ENCODE measurements around the gene ZAP70. TPM values are rescaled to one million over a fixed set of nuclear protein-coding genes. Genes with fewer than 3 reads are reported as not detected.

Gene ZAP70
- total RNA-seq, 4 donors from 2014 or later, result 2.3 to 3.3 (median 3.1) TPM

DNA sequence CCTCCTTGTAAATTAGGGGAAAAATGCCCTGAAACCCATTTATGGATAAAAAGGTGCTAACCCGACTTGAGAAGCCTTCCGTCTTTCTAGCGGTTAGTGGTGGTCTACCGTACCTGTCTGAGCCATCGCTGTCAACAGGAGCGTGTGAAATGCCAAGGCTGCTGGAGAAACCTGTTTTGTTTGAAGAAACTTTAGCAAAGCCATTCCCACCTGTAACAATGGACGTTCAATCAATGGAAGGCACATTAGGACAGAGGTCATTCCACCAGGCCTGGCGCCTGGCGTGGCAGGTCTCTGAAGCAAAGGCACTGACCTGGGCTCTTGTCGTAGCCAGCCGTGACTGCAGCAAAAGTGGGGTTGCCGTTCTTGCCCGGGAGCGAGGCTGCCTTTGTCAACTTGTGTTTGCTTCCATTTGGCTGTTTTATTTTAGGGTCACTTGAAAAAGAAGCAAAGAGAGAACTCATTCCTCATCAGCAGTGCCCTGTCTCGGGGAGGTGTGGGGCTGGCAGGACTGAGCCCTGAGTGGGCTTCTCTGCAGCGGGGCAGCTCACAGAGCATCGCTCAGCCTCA, 47.2 kb downstream of the ZAP70 start:
- TF ChIP-seq, protein P1, sequence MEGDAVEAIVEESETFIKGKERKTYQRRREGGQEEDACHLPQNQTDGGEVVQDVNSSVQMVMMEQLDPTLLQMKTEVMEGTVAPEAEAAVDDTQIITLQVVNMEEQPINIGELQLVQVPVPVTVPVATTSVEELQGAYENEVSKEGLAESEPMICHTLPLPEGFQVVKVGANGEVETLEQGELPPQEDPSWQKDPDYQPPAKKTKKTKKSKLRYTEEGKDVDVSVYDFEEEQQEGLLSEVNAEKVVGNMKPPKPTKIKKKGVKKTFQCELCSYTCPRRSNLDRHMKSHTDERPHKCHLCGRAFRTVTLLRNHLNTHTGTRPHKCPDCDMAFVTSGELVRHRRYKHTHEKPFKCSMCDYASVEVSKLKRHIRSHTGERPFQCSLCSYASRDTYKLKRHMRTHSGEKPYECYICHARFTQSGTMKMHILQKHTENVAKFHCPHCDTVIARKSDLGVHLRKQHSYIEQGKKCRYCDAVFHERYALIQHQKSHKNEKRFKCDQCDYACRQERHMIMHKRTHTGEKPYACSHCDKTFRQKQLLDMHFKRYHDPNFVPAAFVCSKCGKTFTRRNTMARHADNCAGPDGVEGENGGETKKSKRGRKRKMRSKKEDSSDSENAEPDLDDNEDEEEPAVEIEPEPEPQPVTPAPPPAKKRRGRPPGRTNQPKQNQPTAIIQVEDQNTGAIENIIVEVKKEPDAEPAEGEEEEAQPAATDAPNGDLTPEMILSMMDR (IDR thresholded peaks at IDR 0.05; ENCODE audit: low read depth), result no peak

DNA sequence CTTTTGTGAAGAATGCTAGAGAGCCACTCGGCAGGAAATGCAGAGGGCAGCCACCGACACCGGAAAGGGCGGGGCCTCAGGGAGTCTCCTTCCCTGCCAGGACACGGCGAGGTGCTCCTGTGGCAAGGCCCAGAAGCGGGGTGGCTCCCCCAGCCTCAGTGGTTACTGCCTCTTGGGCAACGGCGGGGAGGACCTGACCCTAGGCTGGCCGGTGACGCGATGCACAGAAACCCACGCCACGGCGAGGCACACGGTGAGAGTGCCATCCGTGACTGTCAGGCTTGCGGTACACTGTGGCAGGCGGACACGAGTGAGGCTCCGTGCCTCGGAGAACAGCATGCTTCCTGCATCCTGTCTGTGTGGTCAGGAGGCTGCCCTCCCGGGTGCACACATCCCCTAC, 47.8 kb downstream of the ZAP70 start:
- TF ChIP-seq, protein P1 (IDR thresholded peaks at IDR 0.05; ENCODE audit: low read depth), result no peak

DNA sequence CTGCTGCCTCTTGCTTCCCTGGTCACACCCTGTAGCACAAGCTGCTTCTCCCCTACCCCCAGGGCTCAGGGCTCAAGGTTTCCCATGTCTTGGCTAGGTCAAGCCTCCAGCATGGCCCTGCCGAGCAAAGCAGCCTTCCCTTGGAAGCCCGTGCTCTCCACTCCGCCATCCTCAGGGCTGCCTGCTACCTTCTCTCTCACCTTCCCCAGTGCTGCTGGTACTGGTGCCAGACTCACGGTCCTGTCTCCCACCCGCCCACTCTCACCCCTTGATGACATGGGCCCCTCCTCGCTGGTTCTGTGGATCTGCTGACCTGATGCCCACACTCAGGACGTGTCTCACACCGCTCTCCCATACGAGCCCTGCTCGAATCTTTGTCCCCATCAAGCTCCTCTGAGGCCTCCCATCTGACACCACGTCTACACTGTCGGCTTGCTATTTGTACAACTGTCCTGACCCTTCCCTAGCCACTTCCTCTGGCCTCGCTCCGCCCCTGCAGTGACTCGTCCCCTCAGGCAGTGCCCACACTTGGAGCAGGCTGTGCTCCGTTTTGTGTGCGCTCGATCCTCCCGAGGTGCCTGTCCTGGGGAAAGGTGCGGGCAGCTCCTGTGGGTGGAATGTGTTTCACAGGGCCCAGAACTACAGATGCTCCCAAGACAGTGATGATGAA, 49.9 kb downstream of the ZAP70 start:
- TF ChIP-seq, protein P1 (IDR thresholded peaks at IDR 0.05; ENCODE audit: low read depth), result no peak

DNA sequence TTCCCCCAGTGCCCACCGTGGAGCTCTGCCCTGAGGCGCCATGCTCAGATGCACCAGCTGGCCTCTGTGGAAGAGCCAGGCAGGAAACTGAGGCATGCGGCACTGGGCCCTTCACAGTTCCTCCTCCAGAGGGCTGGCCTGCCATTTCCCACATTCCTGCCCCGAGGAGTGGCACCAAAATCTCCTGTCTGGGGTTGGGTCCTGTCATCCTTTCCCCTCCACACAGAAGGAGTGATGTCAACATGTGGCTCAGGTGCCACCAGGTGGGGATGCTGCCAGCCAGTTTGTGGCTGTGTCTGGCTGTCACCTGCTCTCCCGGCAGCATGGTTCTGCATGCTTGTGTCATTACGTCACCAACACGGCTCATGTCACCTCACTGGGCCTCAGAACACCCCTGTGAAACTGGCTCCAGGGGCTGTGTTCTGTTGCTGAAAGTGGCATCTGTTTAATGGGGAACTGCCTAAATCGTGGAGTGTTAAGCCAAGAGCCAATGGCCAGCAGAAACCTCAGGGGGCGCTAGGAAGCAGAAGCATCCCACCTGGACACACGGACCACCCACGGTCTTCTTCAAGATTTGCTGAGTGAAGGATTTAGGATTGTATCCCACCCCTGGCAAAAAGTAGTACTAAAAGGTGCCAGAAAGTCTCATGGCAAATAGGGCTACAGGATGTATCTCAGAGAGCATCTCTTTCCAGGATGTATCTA, 51.3 kb downstream of the ZAP70 start:
- TF ChIP-seq, protein P1 (IDR thresholded peaks at IDR 0.05; ENCODE audit: low read depth), result no peak

DNA sequence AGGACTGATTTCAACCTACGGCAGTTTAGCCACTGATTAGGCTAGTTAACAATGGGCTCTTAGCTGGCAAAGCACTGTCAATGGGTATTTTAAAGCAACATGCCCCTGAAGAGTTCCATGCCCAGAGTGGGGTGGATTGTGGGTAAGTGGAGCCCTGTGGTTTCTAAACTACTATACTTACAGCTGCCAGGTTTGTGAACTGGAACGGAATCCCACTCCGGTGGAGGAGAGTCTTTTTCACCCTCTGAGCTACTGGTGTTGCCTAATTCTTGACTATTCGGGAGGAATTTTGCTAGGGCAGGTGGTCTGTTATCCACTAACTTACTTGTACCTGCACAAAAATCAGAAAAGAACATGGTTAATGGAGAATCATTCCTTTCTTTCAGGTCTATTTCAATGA, 52.6 kb downstream of the ZAP70 start:
- TF ChIP-seq, protein P1 (IDR thresholded peaks at IDR 0.05; ENCODE audit: low read depth), result no peak

DNA sequence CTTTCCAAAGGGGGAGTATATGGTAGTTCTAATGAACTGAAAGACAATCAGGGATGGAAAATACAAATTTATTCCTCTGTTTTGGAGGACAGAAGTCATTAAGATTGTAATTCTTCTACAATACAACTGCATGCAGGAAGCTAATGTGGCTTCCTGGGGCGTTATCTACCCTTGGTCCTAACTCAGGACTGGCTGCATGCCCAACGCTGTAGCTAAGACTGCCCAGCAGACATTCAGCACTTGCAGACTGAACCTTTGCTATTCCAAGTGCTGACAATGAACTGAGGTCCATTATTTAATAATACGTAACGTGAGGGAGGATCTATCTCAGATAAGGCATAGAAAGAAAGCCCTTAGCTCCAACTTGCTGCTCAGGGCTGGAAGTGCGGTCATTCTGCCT, 53.2 kb downstream of the ZAP70 start:
- TF ChIP-seq, protein P1 (IDR thresholded peaks at IDR 0.05; ENCODE audit: low read depth), result no peak

DNA sequence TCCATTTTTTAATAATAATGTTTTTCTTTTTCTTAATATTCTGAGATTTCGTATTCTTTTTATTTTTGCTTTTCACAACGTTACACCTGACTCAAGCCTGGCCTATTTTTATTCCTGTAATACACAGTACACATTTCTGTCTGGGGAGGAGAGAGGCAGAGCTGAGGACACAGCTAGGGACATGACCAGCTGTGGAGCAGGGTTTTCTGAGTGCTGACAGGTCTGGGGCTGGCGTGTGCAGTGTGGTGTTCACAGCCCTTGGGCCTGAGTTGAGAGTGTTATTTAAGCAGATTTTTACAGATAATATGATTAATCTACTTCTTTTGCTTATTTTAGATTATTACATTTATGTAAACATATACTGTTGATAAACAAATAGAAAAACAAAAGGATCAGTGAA, 55.9 kb downstream of the ZAP70 start:
- TF ChIP-seq, protein P1 (IDR thresholded peaks at IDR 0.05; ENCODE audit: low read depth), result no peak

Measured in subcutaneous adipose tissue (tissue), 4 donors.